HEK293T (cell line): ENCODE results near the gene NSMCE3.

Experiments used
- CTCF ChIA-PET: fragments of 350-600 bp; formaldehyde crosslinking; extraction: SDS; loops from one replicate; lab custom pipeline; 2021; ENCODE audit warnings: antibody characterized with exemption, inconsistent platforms; lab: Yijun Ruan, JAX
- POLR2A ChIA-PET: fragments of 350-600 bp; formaldehyde crosslinking; extraction: SDS; loops from one replicate; lab custom pipeline; 2020; ENCODE audit warnings: antibody characterized with exemption, inconsistent platforms; lab: Yijun Ruan, JAX
- DNase-seq: peaks from one replicate; pipeline ENCODE4 v3.0.0; 2012; ENCODE audit warnings: mixed read lengths; ENCODE audit errors: extremely low spot score
- ARNT ChIP-seq: fragments of 450-650 bp; IDR thresholded peaks from 2 replicates; pipeline ENCODE4 v1.6.1; 2017; ENCODE audit warnings: mild to moderate bottlenecking
- BHLHE40 ChIP-seq: fragments of 450-650 bp; IDR thresholded peaks from 2 replicates; pipeline ENCODE4 v1.6.1; 2016; ENCODE audit warnings: mild to moderate bottlenecking, moderate library complexity, borderline replicate concordance
- CTBP1 ChIP-seq: fragments of 450-650 bp; IDR thresholded peaks from 2 replicates; pipeline ENCODE4 v1.6.1; 2016; ENCODE audit warnings: borderline replicate concordance
- ELF4 ChIP-seq: fragments of 450-650 bp; IDR thresholded peaks from 2 replicates; pipeline ENCODE4 v1.6.1; 2017; ENCODE audit warnings: antibody characterized with exemption
- FOXA1 ChIP-seq: fragments of 450-650 bp; IDR thresholded peaks from 2 replicates; pipeline ENCODE4 v1.6.1; 2016; ENCODE audit warnings: mild to moderate bottlenecking
- FOXK2 ChIP-seq: fragments of 450-650 bp; IDR thresholded peaks from 2 replicates; pipeline ENCODE4 v1.6.1; 2016; ENCODE audit warnings: mild to moderate bottlenecking
- FOXM1 ChIP-seq: fragments of 450-650 bp; IDR thresholded peaks from 2 replicates; pipeline ENCODE4 v1.6.1; 2017; ENCODE audit warnings: mild to moderate bottlenecking, borderline replicate concordance
- HDGF ChIP-seq: fragments of 450-650 bp; IDR thresholded peaks from 2 replicates; pipeline ENCODE4 v1.6.1; 2017; ENCODE audit warnings: antibody characterized with exemption, borderline replicate concordance
- L3MBTL2 ChIP-seq: fragments of 450-650 bp; conservative IDR thresholded peaks from 2 replicates; pipeline ENCODE4 v1.6.1; 2016; ENCODE audit warnings: mild to moderate bottlenecking
- LEF1 ChIP-seq: fragments of 450-650 bp; IDR thresholded peaks from 2 replicates; pipeline ENCODE4 v1.6.1; 2017; ENCODE audit warnings: mild to moderate bottlenecking, borderline replicate concordance
- NFRKB ChIP-seq: fragments of 450-650 bp; IDR thresholded peaks from 2 replicates; pipeline ENCODE4 v1.6.1; 2016; ENCODE audit warnings: mild to moderate bottlenecking, moderate library complexity
- SP1 ChIP-seq: fragments of 450-650 bp; IDR thresholded peaks from 2 replicates; pipeline ENCODE4 v1.6.1; 2017
- SUZ12 ChIP-seq: fragments of 450-650 bp; IDR thresholded peaks from 2 replicates; pipeline ENCODE4 v1.6.1; 2016; ENCODE audit warnings: mild to moderate bottlenecking
- TARDBP ChIP-seq: fragments of 450-650 bp; IDR thresholded peaks from 2 replicates; pipeline ENCODE4 v1.6.1; 2016
- ZNF384 ChIP-seq: fragments of 450-650 bp; IDR thresholded peaks from 2 replicates; pipeline ENCODE4 v1.6.1; 2016
- TF ChIP-seq, protein P1 (sequence below): fragments of 450-650 bp; IDR thresholded peaks from 2 replicates; pipeline ENCODE4 v1.6.1; 2016

The NSMCE3 gene

DNA sequence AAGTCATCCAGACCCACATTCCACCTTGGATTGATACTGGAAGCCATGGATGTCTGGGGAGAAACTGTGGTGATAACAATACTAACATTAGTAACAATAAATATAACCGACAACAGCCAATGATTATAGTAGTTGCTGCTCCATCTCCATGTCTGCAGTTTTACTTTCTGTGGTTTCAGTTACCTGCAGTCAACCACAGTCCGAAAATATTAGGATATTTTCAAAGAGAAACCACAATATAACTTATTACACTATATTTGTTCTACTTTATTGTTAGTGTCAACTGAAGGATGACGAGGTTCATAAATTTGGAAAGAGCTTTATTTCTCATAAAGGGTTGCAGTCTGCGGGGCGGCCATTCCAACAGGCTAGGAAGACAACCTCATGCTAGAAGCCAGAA is 2.6 kb upstream of the NSMCE3 start:
- ChIA-PET CTCF (no interaction called here), POLR2A (no interaction called here)
- TF ChIP-seq TARDBP (no peak), FOXM1 (no peak), ELF4 (no peak), SP1 (no peak)
- DNase-seq = no peak

DNA sequence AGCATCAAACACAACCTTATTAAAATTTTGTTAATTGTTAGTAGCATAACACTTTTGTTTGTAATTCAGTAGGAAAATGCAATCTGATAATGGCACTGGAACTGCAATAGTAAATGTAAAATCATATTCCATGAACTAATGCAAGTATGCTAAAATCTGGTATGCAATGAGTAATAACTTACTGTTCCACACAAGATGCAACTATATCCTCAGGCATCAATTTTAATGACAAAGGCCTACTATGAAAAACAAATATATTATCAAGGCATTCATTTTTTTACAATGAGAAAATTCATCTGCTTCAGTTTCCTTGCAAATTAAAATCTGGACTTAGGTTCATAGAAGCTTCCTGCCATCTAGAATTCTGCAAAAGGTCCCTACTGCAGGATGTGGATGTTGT is 1.4 kb upstream of the NSMCE3 start:
- ChIA-PET CTCF (no interaction called here), POLR2A (no interaction called here)
- no peak for DNase-seq
- TF ChIP-seq ARNT (no peak), FOXM1 (no peak), BHLHE40 (no peak), HDGF (no peak), FOXA1 (no peak), SUZ12 (no peak), ZNF384 (no peak), SP1 (no peak), ELF4 (no peak), NFRKB (no peak), FOXK2 (no peak), TARDBP (no peak), LEF1 (no peak), L3MBTL2 (no peak), CTBP1 (no peak)
- TF ChIP-seq, protein P1, sequence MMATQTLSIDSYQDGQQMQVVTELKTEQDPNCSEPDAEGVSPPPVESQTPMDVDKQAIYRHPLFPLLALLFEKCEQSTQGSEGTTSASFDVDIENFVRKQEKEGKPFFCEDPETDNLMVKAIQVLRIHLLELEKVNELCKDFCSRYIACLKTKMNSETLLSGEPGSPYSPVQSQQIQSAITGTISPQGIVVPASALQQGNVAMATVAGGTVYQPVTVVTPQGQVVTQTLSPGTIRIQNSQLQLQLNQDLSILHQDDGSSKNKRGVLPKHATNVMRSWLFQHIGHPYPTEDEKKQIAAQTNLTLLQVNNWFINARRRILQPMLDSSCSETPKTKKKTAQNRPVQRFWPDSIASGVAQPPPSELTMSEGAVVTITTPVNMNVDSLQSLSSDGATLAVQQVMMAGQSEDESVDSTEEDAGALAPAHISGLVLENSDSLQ = no peak

DNA sequence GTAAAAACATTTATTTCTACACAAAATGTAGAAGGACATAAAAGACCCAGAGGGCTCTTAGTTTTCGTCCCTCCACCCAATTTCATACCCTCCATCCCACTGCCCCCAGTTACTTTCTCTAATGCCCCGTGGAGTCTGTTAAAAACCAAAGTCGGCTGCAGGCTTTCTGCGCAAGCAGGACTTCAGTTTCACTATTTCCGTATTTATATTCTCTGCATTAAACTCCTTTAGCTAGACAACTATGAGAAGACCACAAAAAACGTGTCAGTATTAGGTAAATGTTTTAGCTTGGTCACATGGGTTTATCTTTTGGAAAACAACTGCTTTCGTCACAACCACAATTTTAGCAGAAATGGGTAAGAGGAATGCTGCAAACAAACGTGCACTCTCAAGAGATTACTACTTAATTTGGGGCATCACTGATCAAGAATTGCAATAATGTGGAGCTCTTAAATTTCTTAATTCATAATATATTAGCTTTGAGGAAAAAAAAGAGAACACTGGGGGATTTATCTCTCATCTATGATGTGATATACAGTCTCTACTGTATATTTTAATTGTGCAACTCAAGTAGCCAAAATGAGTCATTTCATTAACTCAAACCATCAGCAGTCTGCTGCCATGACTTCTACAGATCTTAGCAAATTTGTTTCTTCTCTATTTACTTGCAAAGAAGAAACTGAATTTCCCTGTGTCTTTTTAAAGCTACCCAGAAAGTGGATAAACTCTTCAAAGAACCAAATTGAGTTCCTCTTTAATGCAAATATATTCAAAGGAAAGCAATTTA is 740 bp upstream of the NSMCE3 start:
- ChIA-PET CTCF (no interaction called here), POLR2A (no interaction called here)
- DNase-seq = no peak

DNA sequence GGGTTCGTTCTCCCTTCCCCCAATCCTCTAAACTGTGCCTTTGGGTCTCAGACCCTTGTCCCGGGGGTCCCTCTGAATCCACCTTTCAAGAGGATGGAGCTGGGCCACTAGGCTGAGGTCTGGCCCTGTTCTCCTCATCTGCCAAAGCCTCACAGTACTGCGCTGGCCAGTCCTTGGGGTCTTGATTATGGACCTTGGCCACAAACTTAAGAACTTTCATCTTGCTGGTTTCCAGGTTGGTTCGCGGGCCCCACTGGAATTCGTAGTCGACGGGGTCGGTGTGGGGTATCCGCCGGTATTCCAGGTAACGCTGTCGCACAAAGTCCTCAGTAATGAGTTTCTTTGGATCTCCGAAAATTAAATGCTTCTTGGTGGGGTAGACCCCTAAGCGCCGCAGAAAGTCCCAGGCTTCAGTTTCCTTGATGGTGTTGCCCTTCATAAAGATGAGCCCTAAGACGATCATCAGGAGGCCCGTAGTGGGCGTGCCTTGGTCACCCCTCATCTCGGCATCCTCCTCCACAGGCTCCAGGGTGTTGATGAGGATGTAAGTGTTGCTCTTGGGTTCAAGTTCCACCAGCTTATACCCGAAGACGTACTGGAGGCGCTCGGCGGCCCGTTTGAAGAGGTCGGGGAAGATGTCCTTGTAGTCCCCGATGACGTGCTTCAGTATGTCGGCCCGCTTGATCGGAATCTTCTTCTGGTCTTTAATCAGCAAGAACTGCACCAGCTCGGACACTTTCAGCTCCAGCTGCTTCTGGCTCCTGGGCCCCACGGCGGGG is 727 bp downstream of the NSMCE3 start:
- ChIA-PET CTCF (interaction anchor here (0.6 kb wide), 1 partner anchor 415 kb away, joined by 3 read pairs; no protein-coding TSS in a partner anchor), POLR2A (interaction anchor here (0.7 to 1.1 kb wide), 2 partner anchors 8 to 10 kb away, joined by 3 to 4 read pairs; no protein-coding TSS in a partner anchor)
- TF ChIP-seq L3MBTL2 = no peak
- no peak for TF ChIP-seq ELF4
- no peak for TF ChIP-seq CTBP1
- no peak for TF ChIP-seq NFRKB
- no peak for TF ChIP-seq TARDBP
- no peak for TF ChIP-seq FOXK2
- no peak for TF ChIP-seq ARNT
- TF ChIP-seq, protein P1 = no peak
- TF ChIP-seq BHLHE40 = no peak
- no peak for TF ChIP-seq HDGF
- TF ChIP-seq FOXM1 = no peak
- no peak for TF ChIP-seq SP1
- DNase-seq = peak; percentile 12

More for the DNA sequence above, 740 bp upstream of the NSMCE3 start:
- TF ChIP-seq ELF4 = no peak
- TF ChIP-seq BHLHE40 = no peak
- TF ChIP-seq ARNT = no peak
- TF ChIP-seq ZNF384 = no peak
- TF ChIP-seq FOXA1 = no peak
- no peak for TF ChIP-seq TARDBP
- TF ChIP-seq SP1 = no peak
- TF ChIP-seq SUZ12 = no peak
- TF ChIP-seq FOXK2 = no peak
- no peak for TF ChIP-seq L3MBTL2
- TF ChIP-seq, protein P1 = no peak
- TF ChIP-seq CTBP1 = no peak

DNA sequence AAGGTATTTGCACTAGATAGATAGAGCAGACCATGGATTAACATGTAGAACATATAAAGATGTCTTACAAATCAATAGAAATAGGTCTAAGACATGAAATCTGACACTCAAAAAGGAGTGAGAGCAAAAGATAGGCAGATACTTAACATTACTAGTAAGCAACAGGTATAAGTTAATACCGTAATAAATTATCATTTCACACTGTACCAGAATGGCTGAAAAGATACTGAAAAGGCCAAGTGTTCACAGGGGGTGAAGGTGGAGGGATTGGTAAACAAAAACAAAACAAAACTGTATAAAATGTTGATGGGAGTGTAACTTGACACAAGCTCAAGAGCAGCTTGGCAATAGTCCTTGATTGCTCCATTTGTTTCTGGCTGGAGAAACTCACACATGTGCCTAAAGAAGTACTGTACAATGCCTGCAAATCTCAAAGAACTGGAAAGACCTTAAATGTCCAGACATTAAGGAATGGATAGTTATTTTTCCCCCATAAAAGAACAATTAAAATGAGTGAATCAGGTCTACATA is 3.5 kb downstream of the NSMCE3 start:
- CTCF ChIA-PET = no interaction called here
- TF ChIP-seq CTBP1 (no peak), ELF4 (no peak), L3MBTL2 (no peak), FOXK2 (no peak), NFRKB (no peak), TARDBP (no peak), SUZ12 (no peak), FOXA1 (no peak), SP1 (no peak), BHLHE40 (no peak), ARNT (no peak)
- TF ChIP-seq, protein P1 = no peak

More for the DNA sequence above, 3.5 kb downstream of the NSMCE3 start:
- POLR2A ChIA-PET = no interaction called here
- no peak for DNase-seq
